HepG2 (cell line): ENCODE results near the gene VAC14. TPM values are rescaled to one million over a fixed set of nuclear protein-coding genes. Genes with fewer than 3 reads are reported as not detected.

ENCODE experiments used
- CREB1 ChIP-seq, 2 experiments: fragments of 450-650 bp in 1 of 2; IDR thresholded peaks; 2 replicates each; pipeline ENCODE4 v1.6.1; 2016 to 2017; ENCODE audit warnings: control low read depth in 1 of 2, mild to moderate bottlenecking in 1 of 2, missing compliant biosample characterization in 1 of 2, missing genetic modification characterization in 1 of 2
- CTCF ChIP-seq: sonication (generic); formaldehyde crosslinking; IDR thresholded peaks from 2 replicates; pipeline ENCODE4 v1.5.0; 2020; ENCODE audit warnings: mild to moderate bottlenecking, missing genetic modification reagents, moderate library complexity
- GATAD2A ChIP-seq: IDR thresholded peaks from 2 replicates; pipeline ENCODE4 v1.6.1; 2016
- HNRNPLL ChIP-seq: fragments of 200-400 bp; formaldehyde crosslinking; IDR thresholded peaks from 2 replicates; pipeline ENCODE4 v1.6.1; 2017; ENCODE audit warnings: mild to moderate bottlenecking, low read depth, low read length; ENCODE audit not compliant: poor library complexity, severe bottlenecking
- IRF9 ChIP-seq: sonication (generic); formaldehyde crosslinking; IDR thresholded peaks from 2 replicates; pipeline ENCODE4 v1.8.0; 2022; ENCODE audit warnings: missing genetic modification reagents, mild to moderate bottlenecking, borderline replicate concordance
- MBD4 ChIP-seq: IDR thresholded peaks from 2 replicates; pipeline ENCODE4 v1.6.1; 2012; ENCODE audit warnings: low read length, inconsistent platforms, borderline replicate concordance
- RARG ChIP-seq: sonication (generic); formaldehyde crosslinking; IDR thresholded peaks from 2 replicates; pipeline ENCODE4 v1.4.0; 2020; ENCODE audit warnings: low read depth, mild to moderate bottlenecking, missing genetic modification reagents
- RBAK ChIP-seq: sonication (generic); formaldehyde crosslinking; IDR thresholded peaks from 2 replicates; pipeline ENCODE4 v1.5.1; 2020; ENCODE audit warnings: mild to moderate bottlenecking, missing genetic modification reagents
- THAP11 ChIP-seq: IDR thresholded peaks from 2 replicates; pipeline ENCODE4 v1.6.1; 2016; ENCODE audit warnings: missing biosample characterization, missing genetic modification reagents
- ZEB1 ChIP-seq: IDR thresholded peaks from 2 replicates; pipeline ENCODE4 v1.6.1; 2012; ENCODE audit warnings: mild to moderate bottlenecking, low read depth, inconsistent platforms; ENCODE audit not compliant: insufficient replicate concordance
- ZFP1 ChIP-seq: IDR thresholded peaks from 2 replicates; pipeline ENCODE4 v1.6.1; 2016
- ZNF121 ChIP-seq: sonication (generic); formaldehyde crosslinking; IDR thresholded peaks from 2 replicates; pipeline ENCODE4 v1.5.0; 2020; ENCODE audit warnings: mild to moderate bottlenecking, missing genetic modification reagents
- ZNF468 ChIP-seq: sonication (generic); formaldehyde crosslinking; IDR thresholded peaks from 2 replicates; pipeline ENCODE4 v1.8.0; 2022; ENCODE audit warnings: mild to moderate bottlenecking, moderate library complexity, missing genetic modification reagents
- ZSCAN31 ChIP-seq: sonication (generic); formaldehyde crosslinking; IDR thresholded peaks from 2 replicates; pipeline ENCODE4 v1.5.0; 2020; ENCODE audit warnings: low read depth, mild to moderate bottlenecking, missing genetic modification reagents
- polyA plus RNA-seq, 8 experiments: library from polyadenylated mRNA; depleted of rRNA in 3 of 8; stranded (reverse) in 7 of 8; unstranded in 1 of 8; fragments of >200 nt; fragmentation: Illumina TruSeq in 4 of 8; extraction: Trizol in 4 of 8; gene quantifications; 2 replicates each; pipeline versions ENCODE4 v1.2.1 to v1.2.3, GENCODE V29; 2011 to 2016; ENCODE audit warnings: low read depth in 4 of 8, missing spikeins in 1 of 8, mixed read lengths in 1 of 8; ENCODE audit not compliant: insufficient read depth in 1 of 8
- total RNA-seq, 5 experiments: library from RNA; depleted of rRNA; stranded (reverse); fragments of >200 nt; fragmentation: Illumina TruSeq; extraction: Trizol; gene quantifications; 2 replicates each; pipeline ENCODE4 v1.2.3, GENCODE V29; 2016; ENCODE audit warnings: low read depth in 1 of 5
- TF ChIP-seq, protein P1 (sequence below): sonication (generic); formaldehyde crosslinking; IDR thresholded peaks from one replicate; pipeline ENCODE4 v1.5.1; 2020; ENCODE audit warnings: mild to moderate bottlenecking, missing genetic modification reagents; ENCODE audit errors: not compliant biosample characterization

Gene VAC14
- total and polyA plus RNA-seq, 2 of the 13 experiments (the other 11 are each of a cell fraction or from before 2014, with no cell fraction given) = 23.5 to 24.6 TPM

DNA sequence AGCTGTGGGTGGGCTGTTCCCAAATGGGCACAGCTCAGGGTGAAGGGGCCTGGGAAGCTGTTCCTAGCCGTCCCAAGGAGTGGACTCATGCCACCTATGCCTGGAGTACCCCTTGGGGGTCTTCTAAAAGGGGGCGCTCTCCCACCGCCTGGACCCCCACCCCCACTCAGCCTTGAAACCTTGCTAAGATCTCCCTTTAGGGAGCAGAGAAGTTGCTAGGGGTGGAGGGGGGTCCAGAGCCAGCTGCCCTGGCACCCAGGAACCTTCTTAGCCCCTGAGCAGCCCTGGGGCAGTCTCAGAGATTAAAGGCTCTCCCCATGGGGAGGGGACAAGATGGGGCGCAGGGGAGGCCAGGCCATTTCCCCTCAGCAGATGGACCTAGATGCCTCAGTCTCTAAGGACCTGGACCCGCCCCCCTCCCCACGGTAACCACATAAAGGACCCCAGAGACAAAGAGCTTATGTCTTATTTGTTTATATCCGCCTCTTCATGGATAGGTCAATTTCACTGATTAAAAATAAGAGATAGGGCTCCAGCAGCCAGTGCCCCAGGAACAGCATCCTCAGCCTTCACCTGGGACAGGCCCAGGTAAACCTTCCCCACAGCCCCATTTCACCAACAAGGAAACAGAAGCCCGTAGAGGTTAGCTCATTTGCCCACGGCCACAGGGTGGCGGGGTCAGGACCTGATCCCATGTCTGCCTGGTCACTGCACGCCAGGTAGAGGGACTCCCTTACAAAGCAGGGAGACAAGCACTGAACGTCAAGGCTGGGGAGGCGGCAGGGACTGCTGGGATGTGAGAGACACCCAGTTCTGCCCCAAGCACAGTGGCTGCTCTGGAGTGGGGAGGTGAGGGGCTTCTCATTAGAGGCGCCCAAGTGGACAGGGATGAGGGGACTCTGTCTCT lies 118.5 kb downstream of the VAC14 start (continued):
- TF ChIP-seq, protein P1, sequence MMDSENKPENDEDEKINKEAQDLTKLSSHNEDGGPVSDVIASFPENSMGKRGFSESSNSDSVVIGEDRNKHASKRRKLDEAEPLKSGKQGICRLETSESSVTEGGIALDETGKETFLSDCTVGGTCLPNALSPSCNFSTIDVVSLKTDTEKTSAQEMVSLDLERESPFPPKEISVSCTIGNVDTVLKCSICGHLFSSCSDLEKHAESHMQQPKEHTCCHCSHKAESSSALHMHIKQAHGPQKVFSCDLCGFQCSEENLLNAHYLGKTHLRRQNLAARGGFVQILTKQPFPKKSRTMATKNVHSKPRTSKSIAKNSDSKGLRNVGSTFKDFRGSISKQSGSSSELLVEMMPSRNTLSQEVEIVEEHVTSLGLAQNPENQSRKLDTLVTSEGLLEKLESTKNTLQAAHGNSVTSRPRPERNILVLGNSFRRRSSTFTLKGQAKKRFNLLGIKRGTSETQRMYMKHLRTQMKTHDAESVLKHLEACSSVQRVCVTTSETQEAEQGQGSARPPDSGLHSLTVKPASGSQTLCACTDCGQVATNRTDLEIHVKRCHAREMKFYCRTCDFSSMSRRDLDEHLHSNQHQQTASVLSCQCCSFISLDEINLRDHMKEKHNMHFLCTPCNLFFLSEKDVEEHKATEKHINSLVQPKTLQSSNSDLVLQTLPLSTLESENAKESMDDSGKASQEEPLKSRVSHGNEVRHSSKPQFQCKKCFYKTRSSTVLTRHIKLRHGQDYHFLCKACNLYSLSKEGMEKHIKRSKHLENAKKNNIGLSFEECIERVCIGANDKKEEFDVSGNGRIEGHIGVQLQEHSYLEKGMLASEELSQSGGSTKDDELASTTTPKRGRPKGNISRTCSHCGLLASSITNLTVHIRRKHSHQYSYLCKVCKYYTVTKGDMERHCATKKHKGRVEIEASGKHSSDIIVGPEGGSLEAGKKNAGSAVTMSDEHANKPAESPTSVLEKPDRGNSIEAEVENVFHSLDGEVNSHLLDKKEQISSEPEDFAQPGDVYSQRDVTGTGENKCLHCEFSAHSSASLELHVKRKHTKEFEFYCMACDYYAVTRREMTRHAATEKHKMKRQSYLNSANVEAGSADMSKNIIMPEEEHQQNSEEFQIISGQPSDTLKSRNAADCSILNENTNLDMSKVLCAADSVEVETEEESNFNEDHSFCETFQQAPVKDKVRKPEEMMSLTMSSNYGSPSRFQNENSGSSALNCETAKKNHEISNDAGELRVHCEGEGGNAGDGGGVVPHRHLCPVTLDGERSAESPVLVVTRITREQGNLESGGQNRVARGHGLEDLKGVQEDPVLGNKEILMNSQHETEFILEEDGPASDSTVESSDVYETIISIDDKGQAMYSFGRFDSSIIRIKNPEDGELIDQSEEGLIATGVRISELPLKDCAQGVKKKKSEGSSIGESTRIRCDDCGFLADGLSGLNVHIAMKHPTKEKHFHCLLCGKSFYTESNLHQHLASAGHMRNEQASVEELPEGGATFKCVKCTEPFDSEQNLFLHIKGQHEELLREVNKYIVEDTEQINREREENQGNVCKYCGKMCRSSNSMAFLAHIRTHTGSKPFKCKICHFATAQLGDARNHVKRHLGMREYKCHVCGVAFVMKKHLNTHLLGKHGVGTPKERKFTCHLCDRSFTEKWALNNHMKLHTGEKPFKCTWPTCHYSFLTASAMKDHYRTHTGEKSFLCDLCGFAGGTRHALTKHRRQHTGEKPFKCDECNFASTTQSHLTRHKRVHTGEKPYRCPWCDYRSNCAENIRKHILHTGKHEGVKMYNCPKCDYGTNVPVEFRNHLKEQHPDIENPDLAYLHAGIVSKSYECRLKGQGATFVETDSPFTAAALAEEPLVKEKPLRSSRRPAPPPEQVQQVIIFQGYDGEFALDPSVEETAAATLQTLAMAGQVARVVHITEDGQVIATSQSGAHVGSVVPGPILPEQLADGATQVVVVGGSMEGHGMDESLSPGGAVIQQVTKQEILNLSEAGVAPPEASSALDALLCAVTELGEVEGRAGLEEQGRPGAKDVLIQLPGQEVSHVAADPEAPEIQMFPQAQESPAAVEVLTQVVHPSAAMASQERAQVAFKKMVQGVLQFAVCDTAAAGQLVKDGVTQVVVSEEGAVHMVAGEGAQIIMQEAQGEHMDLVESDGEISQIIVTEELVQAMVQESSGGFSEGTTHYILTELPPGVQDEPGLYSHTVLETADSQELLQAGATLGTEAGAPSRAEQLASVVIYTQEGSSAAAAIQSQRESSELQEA (CRISPR knock-in tag) = no peak
- no peak for TF ChIP-seq ZFP1 (CRISPR knock-in tag)
- TF ChIP-seq ZSCAN31 (CRISPR knock-in tag) = no peak
- no peak for TF ChIP-seq GATAD2A (CRISPR knock-in tag)
- TF ChIP-seq ZEB1 = peak; percentile 3
- no peak for TF ChIP-seq MBD4
- peak; percentile 64 for TF ChIP-seq CTCF (CRISPR knock-in tag)
- no peak for TF ChIP-seq HNRNPLL
- 0 out of 2 replicates have a peak, but pooled peaks have one; percentile 6 for TF ChIP-seq IRF9 (CRISPR knock-in tag)
- no peak for TF ChIP-seq RARG (CRISPR knock-in tag)
- 0 out of 2 replicates have a peak, but pooled peaks have one; percentile 16 for TF ChIP-seq ZNF468
- no peak for TF ChIP-seq CREB1 (IDR thresholded peaks at IDR 0.05)
- TF ChIP-seq CREB1 (CRISPR knock-in tag; IDR thresholded peaks at IDR 0.05) = no peak
- peak; percentile 78 for TF ChIP-seq ZNF121
- TF ChIP-seq RBAK (CRISPR knock-in tag) = no peak
- TF ChIP-seq THAP11 (CRISPR knock-in tag) = peak; percentile 24; the same call in 1 of the 2 replicates
